ENCODE measurements around the gene COQ8B. TPM values are rescaled to one million over a fixed set of nuclear protein-coding genes. Genes with fewer than 3 reads are reported as not detected.
A peak's percentile ranks its signal among the peaks of the same experiment; 100 is the strongest.

Gene COQ8B
- total RNA-seq, 6 donors from 2014 or later = 46.2 to 142 (median 65.4) TPM

DNA sequence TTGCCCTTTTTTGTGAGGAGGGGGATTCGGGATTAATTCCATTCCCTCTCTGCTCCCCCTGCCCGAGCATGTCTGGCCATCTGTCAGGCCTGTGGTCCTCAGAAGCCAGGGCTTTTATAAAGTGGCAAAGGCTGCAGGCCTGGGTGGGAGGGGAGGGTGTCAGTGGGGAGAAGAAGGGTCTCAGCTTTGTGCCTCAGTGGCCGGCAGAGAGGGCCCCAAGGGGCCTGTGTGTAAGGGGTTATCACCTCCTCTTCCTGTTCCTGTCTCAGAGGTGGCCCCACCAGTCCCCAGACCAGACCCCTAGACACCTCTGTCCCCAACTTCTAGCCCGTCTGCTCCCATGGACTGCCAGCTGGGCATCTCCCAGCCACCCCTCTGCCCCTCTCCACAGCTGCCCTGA lies 22.8 kb downstream of the COQ8B start:
- WGBS, 2 donors = 79 to 90% methylated on average over 4 of the region's 4 CpGs
- no peak overlapping the region for H3K4me3 ChIP-seq
- H3K4me1 ChIP-seq = peaks cover 14 to 25% (median 17%) of the 10 kb centered on the region in 4 donors
- H3K27ac ChIP-seq = no peak overlapping the region
- TF ChIP-seq POLR2A (IDR thresholded peaks at IDR 0.05) = no peak
- TF ChIP-seq EP300 (IDR thresholded peaks at IDR 0.05) = no peak
- no peak for TF ChIP-seq POLR2AphosphoS5 (IDR thresholded peaks at IDR 0.05)
- no peak for TF ChIP-seq CTCF (IDR thresholded peaks at IDR 0.05)
- H3K27me3 ChIP-seq = no peaks in the 10 kb centered on the region
- peaks cover 0 to 54% (median 16%) of the 10 kb centered on the region in 4 donors for H3K36me3 ChIP-seq
- no peaks in the 10 kb centered on the region for H3K9me3 ChIP-seq
- ATAC-seq (ENCODE audit: low FRiP score in 2 of 2) (no peak), DNase-seq (no peak)

- H3K9me3 ChIP-seq = no peaks in the 10 kb centered on the region
- WGBS, 2 donors = 87 to 94% methylated on average over 7 to 11 of the region's 11 CpGs
- H3K27me3 ChIP-seq = no peaks in the 10 kb centered on the region
- no peak overlapping the region for H3K4me3 ChIP-seq
- H3K36me3 ChIP-seq = peaks cover 0 to 48% (median 14%) of the 10 kb centered on the region in 4 donors
- H3K4me1 ChIP-seq = peaks cover 14 to 25% (median 17%) of the 10 kb centered on the region in 4 donors
- TF ChIP-seq CTCF (IDR thresholded peaks at IDR 0.05) = no peak
- no peak for TF ChIP-seq EP300 (IDR thresholded peaks at IDR 0.05)
- no peak for TF ChIP-seq POLR2A (IDR thresholded peaks at IDR 0.05)
- TF ChIP-seq POLR2AphosphoS5 (IDR thresholded peaks at IDR 0.05) = no peak
- ATAC-seq (ENCODE audit: low FRiP score in 2 of 2) = no peak
- no peak overlapping the region for H3K27ac ChIP-seq
- peak in 1 of 2 donors; percentile 44 for DNase-seq
These were observed 23.4 kb downstream of the COQ8B start for GRCh38 chr19:40693150-40693788.

DNA sequence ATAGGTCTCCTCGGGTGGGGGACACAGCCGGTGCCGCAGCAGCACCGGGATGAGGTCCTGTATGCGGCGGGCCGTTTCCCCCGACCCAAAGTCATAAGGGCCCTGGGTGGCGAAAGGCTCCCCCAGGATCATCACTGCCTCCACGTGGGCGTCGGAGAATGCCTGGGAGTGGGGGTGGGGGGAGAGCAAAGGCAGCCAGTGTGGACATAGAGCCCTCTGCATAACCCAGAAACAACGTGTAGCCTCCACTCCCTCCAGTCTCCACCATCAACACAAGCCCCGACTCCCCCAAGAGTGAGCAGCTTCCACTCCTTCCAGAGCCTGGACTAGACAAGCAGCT lies 24.5 kb downstream of the COQ8B start:
- DNase-seq (no peak), ATAC-seq (ENCODE audit: low FRiP score in 2 of 2) (no peak)
- H3K27ac ChIP-seq = peak overlapping the region in 3 of 4 donors; percentile 91 to 93 (median 91)
- H3K27me3 ChIP-seq = no peaks in the 10 kb centered on the region
- H3K36me3 ChIP-seq = peaks cover 0 to 46% (median 13%) of the 10 kb centered on the region in 4 donors
- no peak for TF ChIP-seq POLR2A (IDR thresholded peaks at IDR 0.05)
- no peak for TF ChIP-seq CTCF (IDR thresholded peaks at IDR 0.05)
- no peak for TF ChIP-seq EP300 (IDR thresholded peaks at IDR 0.05)
- no peak for TF ChIP-seq POLR2AphosphoS5 (IDR thresholded peaks at IDR 0.05)
- H3K4me1 ChIP-seq = peaks cover 17 to 31% (median 22%) of the 10 kb centered on the region in 4 donors
- H3K4me3 ChIP-seq = no peak overlapping the region
- H3K9me3 ChIP-seq = no peaks in the 10 kb centered on the region
- 91 to 100% methylated on average over 4 to 14 of the region's 14 CpGs for WGBS, 2 donors

DNA sequence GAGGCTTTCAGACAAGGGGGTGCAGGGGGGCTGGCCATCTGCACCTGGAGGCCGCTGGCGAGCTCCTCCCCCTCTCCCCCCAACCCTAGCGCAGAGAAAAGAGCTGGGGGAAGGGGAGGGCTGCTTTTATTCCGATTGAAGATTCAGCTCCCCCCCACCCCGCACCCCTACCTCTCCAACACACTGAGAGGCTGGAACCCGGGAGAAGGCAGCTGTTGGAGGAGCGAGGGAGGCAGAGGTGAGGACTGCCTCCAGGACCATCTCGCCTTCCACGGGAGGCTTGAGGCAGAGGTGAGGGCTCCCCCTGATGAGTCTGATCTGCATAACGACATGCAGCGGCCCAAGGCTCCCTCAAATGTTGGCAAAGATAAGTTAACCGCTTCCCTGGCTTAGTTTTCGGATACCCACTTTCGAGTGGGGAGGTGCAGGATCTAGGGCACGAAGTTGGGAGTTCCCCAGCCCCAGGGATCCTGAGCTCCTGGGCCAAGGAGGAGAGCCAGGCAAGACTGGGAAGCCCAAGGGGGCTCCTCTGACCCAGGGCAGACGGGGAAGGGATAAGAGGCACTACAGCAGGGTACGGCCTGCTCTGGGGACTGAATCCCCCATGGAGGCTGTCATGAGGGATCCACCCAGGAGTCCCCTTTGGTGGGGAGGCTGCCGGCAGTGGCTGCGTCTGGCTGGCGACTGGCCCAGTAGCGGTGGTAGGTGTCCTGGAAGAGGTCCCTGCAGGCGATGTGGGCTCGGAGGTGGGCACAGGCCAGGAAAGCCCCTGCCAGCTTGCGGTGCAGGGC lies 25.1 kb downstream of the COQ8B start:
- TF ChIP-seq CTCF (IDR thresholded peaks at IDR 0.05) (no peak), POLR2AphosphoS5 (IDR thresholded peaks at IDR 0.05) (no peak), EP300 (IDR thresholded peaks at IDR 0.05) (no peak), POLR2A (IDR thresholded peaks at IDR 0.05) (no peak)
- peak overlapping the region; percentile 73 to 93 (median 91) for H3K27ac ChIP-seq
- DNase-seq (peak in 1 of 2 donors; percentile 78), ATAC-seq (ENCODE audit: low FRiP score in 2 of 2) (no peak)
- no peaks in the 10 kb centered on the region for H3K27me3 ChIP-seq
- peaks cover 0 to 40% (median 15%) of the 10 kb centered on the region in 4 donors for H3K36me3 ChIP-seq
- no peaks in the 10 kb centered on the region for H3K9me3 ChIP-seq
- peaks cover 17 to 31% (median 23%) of the 10 kb centered on the region in 4 donors for H3K4me1 ChIP-seq
- WGBS, 2 donors = 72 to 83% methylated on average over 5 to 19 of the region's 24 CpGs
- H3K4me3 ChIP-seq = peak overlapping the region in 3 of 4 donors; percentile 74 to 83 (median 78)

Data from upper lobe of left lung (tissue), 6 donors.